SKM-1 (cell line): ENCODE measurements around the gene KIRREL2.
"Not testable (repeated sequence)": the region's sequence is repeated elsewhere in the genome, so short reads cannot be mapped to it uniquely, and the experiment has no call there.

Experiments used
- DNase-seq: peaks from one replicate; lab custom pipeline; 2025; ENCODE audit not compliant: unreplicated experiment; lab: John Stamatoyannopoulos, UW

Gene KIRREL2

DNA sequence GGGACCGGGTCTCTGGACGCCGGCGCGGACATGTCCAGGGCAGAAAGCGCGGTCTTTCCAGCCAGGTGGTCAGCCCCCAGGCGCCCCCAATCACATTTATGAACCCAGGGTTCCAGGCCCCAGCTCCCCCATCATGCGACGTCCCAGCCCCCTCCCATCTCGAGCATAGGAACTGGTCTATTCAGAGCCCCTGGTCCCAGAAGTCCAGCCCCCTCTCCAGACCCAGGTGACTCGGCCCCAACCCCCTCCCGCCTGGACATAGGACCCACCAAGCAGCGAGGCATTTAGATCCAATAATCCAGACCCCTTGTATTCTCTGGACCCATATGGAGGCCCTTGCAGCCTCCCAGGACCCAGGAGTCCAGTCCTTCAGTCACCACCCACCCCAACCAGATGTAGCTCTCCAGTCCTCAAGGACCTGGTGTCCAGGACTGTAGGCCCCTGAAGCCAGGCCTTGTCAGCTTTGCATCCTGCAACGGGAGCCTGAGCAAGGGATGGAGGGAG, 12.2 kb downstream of the KIRREL2 start:
- DNase-seq: no peak

DNA sequence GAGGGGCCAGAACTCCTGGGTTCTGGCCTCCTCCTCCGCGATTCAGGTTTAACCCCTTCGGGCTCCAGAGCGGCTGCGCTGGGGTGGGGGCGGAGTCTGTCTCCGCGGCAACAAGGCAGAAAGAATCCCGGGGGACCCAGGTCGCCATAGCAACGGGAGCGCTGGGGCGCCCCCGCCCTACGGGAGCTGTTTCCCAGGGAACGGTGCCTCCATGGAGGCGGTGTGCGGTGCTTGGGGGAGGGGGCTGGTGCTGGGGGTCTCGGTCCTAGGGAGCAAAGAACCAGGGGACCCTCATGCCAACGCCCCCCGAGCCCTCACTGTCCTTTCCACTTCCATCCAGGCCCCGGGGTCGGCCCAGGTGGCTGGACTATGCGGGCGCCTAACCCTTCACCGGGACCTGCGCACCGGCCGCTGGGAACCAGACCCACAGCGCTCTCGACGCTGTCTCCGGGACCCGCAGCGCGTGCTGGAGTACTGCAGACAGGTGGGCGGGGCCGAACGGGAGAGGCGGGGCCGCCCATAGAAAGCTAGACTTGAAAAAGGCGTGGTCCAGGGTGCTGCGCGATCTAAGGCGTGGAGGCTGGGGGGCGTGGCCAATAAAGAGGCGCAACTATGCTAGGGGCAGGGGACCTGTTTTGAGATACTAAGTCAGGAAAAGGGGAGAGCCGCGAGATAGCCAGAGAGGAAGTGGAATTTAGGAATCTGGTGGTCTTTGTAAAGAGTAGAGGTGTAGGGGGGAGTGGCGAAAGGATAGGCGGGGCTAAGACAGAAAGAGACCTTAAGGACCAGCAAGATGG, 12.8 kb downstream of the KIRREL2 start:
- no peak for DNase-seq

DNA sequence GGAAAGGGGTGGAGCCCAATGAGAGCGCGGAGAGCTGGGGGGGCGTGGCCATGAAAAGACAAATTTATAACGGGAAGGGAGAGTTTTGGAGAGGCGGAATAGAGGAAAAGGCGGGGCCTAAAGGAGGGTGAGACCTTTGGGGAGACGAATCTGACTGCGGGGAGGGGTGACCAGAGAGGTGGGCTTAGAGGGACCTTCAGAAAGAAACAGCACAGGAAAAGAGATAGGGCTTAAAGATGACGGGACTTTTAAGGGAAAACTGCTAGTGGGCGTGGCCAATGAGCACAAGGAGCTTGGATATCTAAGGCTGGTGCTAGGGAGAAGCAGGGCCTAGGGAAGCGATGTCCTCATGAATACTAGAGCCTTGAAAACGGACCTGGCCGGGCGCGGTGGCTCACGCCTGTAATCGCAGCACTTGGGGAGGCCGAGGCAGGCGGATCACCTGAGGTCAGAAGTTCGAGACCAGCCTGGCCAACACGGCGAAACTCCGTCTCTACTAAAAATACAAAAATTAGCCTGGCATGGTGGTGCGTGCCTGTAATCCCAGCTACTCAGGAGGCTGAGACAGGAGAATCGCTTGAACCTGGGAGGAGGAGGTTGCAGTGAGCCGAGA, 13.5 kb downstream of the KIRREL2 start:
- DNase-seq: not testable (repeated sequence)

DNA sequence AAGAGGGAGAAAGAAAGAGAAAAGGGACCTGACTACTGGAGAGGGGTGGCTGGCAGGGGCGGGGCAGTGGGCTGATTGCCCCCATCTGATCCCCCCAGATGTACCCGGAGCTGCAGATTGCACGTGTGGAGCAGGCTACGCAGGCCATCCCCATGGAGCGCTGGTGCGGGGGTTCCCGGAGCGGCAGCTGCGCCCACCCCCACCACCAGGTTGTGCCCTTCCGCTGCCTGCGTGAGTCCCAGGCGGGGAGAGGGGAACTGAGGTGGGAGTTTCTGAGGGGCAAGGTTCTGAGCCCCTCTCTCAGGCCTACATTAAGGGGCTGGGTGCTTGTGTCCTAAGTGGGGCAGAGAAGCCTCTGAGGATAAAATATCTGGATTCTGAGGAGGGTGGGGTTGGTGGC, 14.1 kb downstream of the KIRREL2 start:
- DNase-seq: no peak

DNA sequence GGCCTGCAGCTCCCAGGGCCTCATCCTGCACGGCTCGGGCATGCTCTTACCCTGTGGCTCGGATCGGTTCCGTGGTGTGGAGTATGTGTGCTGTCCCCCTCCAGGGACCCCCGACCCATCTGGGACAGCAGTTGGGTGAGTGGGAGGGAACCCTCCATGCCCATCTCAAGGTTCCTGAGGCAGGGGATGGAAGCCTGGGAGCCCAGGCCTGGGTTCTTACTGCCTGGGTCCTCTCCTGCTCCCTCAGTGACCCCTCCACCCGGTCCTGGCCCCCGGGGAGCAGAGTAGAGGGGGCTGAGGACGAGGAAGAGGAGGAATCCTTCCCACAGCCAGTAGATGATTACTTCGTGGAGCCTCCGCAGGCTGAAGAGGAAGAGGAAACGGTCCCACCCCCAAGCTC, 14.9 kb downstream of the KIRREL2 start:
- DNase-seq: no peak

DNA sequence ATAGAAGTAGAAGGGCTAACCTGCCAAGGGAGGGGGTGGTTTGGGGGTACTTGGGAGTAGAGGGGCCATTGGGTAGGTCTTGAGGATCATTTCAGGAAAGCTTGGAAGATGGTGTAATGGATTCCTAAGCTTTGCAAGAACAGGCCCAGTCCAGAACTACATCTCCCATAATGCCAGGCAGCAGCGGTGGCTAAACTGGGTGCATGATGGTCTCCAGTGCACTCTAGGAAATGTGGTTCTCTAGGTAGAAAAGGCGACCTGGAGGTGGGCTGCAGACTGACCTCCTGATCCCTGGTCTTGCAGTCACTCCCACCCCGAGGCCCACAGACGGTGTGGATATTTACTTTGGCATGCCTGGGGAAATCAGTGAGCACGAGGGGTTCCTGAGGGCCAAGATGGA, 15.5 kb downstream of the KIRREL2 start:
- no peak for DNase-seq

DNA sequence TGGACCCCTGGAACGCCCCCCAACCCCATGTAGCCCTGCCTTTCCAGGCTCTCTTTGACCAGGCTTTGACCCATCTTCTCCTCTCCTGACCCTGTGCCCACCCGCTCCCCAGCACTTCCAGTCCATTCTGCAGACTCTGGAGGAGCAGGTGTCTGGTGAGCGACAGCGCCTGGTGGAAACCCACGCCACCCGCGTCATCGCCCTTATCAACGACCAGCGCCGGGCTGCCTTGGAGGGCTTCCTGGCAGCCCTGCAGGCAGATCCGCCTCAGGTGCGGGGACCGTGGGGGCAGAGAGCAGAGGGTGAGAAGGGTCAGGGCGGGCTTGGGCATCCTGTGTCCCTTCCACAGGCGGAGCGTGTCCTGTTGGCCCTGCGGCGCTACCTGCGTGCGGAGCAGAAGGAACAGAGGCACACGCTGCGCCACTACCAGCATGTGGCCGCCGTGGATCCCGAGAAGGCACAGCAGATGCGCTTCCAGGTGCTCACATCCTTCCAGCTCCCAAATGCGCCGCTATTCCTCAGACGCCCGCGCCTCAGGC, 17.8 kb downstream of the KIRREL2 start:
- DNase-seq: no peak

DNA sequence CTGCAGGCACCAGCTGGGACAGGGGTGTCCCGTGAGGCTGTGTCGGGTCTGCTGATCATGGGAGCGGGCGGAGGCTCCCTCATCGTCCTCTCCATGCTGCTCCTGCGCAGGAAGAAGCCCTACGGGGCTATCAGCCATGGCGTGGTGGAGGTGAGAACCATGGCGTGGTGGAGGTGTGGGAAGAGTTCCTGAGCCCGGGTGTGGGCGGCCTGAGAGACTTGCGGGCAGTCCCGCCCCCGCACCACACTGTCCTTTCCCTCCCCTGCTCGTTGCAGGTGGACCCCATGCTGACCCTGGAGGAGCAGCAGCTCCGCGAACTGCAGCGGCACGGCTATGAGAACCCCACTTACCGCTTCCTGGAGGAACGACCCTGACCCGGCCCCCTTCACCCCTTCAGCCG, 22.4 kb downstream of the KIRREL2 start:
- no peak for DNase-seq

DNA sequence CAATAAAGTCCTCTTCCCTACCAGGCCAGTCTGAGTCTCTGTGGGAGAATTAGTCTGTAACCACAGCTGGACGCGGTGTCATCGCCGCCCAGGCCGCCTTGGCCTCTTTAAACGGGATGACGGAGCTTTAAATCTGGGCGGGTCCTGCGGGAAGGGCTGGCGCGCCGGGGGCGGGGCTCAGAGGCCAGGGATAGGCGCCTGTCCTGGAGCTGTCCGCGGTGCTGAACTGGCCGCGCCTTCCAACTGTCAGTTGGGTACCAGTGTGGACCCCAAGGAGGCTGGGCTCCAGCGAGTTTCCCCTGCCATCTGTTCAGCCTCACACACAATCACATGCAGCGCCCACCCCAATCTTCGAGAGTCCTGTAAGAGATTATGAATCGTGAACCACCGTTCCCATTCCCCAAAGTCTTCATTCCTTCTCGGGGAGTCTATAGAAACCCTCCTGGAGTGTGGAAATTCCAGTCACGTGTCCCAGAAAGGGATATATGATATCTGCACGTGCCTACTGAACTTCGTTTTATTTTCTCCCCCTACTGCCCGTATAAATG, 23.1 kb downstream of the KIRREL2 start:
- peak; percentile 10 for DNase-seq

DNA sequence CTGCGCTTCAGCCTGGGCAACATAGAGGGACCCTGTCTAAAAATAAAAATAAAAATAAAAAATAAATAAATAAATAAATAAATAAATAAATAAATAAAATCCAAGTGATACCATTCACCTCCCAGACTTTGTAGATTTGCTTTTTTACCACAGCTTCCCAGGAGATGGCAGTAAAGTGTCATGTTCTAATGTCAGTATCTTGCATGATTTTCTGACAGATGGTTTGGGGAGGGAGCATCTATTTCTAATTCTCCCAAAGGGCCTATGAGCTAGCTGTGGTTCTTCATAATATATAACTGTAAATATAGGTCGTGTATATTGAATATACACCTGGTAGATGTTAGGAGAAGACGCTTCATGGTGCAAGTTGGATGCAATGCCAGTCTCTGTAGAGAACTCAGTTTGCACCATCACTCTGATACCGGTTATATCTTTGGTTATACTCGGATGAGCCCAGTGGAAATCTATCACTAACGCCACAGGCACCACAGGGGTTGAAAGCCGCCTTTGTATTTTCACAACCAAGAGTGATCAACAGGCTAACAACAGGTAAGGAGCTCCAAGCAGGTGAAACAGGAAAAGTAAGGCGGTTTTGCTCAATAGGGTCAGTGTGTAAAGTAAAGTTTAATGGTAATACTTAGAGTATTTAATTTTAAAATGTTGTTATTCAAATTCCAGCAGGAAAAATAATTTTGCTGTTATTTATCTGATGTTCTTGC, 25.6 kb downstream of the KIRREL2 start:
- peak; percentile 21 for DNase-seq

DNA sequence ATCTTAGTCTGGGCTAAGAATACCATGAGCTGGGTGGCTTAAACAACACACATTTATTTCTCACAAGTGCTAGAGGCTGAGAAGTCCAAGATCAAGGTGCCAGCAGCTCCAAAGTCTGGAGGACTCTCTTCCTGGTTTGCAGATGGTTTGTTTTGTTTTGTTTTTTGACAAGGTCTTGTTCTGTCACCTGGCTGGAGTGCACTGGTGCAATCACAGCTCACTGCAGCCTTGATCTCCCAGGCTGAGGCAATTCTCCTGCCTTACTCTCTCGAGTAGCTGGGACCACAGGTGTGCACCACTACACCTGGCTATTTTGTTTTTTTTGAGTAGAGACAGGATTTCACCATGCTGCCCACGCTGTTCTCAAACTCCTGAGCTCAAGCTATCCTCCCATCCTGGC, 27.2 kb downstream of the KIRREL2 start:
- DNase-seq: no peak

DNA sequence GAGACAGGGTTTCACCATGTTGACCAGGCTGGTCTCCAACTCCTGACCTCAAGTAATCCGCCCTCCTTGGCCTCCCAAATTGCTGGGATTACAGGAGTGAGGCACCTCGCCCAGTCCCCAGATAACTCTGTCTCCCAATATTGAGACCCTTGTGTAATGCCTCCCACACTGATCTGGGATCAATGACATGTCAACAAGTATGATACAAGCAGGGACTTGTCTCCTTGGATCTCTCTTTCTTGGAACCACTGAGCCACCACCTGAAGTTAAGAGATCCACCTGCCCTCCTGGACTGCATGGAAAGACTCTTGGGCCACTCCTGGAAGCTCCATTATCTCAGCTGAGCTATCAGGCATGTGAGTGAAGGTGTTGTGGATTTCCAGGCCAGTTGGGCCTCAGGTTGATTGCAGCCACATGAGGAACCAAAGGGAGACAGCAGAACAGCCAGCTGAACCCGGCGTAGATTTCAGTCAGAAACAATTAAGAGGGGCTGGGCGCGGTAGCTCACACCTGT, 28.6 kb downstream of the KIRREL2 start:
- no peak for DNase-seq

DNA sequence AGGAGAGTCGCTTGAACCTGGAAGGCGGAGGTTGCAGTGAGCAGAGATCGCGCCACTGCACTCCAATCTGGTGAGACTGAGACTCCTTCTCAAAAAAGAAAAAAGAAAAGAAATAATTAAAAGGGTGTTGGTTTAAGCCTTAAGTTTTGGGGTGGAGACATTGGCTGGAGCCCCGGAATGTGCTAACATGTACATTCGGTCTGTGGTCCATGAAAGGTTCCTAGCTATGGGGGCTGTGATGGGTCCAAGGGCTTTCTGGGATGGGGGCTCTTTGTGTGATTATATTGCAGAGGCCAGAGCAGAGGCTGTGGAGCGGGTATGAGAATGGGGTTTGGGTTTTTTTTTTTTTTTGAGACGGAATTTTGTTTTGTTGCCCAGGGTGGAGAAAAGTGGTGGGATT, 29.2 kb downstream of the KIRREL2 start:
- DNase-seq: no peak

DNA sequence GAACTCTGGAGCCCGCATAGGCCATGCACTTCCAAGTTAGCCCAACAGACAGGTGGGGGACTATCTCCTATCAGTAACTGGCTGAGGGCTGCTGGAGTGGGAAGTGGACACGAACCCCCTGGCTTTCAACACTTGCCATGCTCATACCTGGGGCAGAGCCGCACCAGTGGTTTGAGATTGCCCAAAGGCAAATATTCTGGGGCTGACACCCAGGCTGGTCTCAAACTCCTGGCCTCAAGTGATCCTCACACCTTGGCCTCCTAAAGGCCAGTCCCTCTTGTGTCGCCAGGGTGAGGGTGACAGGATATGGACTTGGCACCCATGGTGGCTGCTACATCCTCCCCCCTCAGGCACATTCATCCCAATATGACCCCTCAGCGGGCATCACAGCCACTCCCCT, 30.5 kb downstream of the KIRREL2 start:
- no peak for DNase-seq

DNA sequence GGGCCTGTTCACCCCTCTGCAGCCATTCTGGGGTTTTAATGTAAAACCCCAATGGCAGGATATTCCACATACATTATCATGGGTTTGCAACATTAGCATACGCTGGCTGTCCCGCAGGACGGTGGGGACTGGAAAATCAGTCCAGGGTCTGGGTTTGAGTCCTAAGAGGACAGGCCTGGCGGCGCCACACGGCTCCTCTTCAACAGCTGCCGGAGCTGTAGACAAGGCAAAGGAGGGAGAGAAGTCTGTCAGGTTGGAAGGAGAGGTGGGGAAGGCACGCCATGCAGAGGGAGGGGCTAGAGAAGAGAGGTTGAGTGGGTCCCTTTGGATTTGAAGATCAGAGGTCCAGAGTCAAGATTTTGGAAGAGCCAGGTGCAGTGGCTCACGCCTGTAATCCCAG, 31.7 kb downstream of the KIRREL2 start:
- DNase-seq: no peak

DNA sequence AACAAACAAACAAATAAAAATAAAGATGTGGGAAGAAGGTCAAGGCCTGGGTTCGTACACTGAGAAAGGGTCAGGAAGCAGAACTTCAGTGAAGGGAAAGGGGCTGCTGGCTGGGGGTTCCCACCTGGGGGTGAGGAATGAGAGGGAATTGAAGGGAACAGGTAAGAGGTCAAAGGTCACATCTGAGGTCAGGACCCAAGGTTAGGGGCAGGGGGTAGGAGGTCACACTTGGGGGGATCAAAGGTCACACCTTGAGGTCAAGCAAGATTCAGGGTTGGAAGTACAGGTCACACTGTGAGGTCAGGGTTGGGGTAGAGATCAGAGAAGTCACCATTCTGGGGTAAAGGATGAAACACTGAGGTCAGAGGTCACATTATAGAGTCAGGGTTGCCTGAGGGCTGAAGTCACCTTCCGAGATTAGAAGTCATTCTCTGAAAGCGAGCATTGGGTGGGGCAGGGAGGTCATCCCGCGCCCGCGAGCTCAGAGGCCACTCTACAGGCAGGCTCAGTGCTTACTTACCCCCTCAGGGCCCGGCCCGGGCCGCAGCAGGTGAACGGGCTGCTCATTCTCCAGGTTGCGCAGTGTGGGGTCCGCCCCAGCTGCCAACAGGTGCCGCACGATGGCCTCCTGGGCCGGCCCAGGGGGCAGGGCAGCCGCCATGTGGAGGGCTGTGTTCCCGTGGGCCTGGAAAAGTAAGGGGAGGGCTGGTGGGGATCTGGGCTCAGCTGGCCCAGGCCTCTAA, 32.8 kb downstream of the KIRREL2 start:
- no peak for DNase-seq

DNA sequence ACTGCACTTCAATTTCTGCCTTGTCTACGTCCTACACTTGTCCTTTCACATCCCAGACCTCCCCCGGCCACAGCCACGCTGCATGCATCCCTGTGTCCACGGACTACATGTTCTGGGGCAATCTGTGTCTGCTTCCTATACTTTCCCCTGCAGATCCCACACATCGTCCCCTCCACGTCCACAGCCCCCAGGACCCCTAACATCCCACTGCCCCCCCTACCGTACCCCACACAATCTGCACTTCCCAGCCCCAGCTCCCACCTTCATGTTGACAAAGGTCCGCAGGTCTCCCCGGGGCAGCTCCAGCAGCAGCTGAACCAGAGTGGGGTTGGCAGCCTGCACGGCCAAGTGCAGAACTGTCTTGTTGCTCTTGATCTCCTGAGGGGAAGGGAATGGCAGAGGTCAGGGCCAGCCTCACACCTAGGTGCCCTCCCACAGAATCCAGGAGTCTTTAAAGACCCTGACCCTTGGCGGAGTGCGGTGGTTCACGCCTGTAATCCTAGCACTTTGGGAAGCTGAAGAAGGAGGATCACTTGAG, 33.5 kb downstream of the KIRREL2 start:
- no peak for DNase-seq

DNA sequence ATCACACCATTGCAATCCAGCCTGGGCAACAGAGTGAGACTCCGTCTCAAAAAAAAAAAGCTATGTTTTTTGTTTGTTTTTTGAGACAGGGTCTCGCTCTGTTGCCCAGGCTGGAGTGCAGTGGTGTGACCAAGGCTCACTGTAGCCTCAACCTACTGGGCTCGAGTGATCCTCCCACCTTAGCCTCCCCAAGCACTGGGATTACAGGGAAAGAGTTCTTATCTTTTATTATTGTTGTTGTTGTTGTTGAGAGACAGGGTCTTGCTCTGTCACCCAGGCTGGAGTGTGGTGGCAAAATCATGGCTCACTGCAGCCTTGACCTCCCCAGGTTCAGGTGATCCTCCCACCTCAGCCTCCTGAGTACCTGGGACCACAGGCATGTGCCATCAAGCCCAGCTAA, 35.1 kb downstream of the KIRREL2 start:
- DNase-seq: not testable (repeated sequence)

DNA sequence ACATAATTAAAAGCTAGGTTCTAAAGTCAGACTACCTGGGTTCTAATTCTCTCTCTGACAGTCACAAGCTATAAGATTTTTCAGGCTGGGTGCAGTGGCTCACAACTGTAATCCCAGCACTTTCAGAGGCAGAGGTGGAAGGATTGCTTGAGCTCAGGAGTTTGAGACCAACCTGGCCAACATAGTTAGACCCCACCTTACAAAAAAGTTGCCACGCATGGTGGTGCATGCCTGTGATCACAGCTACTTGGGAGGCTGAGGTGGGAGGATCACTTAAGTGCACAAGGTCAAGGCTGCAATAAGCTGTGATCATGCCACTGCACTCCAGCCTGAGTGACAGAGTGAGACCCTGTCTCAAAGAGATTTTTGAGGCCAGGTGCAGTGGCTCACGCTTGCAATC, 37.6 kb downstream of the KIRREL2 start:
- DNase-seq: no peak

DNA sequence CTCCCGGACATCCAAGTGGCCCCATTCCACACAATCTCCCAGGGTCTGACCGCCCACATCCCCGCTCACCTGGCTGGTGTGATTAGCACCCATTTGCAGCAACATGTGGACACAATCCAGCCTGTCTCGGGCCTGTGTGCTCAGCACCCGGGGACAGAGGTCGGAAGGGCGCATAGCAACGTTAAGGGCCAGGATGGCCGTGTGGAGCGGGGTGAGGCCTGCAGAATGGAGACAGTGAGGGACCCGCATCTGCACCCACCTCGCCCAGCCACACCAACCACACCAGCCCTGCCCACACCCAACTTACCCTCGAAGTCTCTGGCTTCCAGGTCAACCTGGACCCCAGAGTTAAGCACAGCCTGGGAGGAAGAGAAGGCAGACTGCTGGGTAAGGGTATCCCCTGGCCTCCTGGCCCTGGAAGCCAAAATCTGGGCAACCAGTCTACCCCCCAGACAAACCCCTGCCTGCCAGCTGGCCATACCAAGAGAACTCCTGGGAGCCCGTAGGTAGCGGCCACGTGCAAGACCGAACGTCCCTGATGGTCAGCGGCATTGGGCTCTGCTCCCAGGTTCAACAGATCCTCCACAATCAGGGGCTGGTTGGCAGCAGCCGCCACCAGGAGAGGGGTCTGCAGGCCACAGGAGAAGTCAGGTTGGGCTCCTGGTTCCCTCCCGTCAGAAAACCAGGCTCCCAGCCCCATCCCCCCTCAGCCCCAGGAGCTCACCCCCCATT, 39.4 kb downstream of the KIRREL2 start:
- DNase-seq: no peak
